Neutrophil (primary cell): Measurements from ENCODE around the gene PLBD2.
A peak's percentile ranks its signal among the peaks of the same experiment; 100 is the strongest.

Experiments used
- H3K27ac ChIP-seq: fragments of 200-600 bp; sonication (generic); 2 replicates; pipeline ENCODE4 v1.5.1; 2016; ENCODE audit warnings: mild to moderate bottlenecking, moderate library complexity
- H3K27me3 ChIP-seq: fragments of 200-600 bp; sonication (generic); 2 replicates; pipeline ENCODE4 v1.6.0; 2016; ENCODE audit warnings: mild to moderate bottlenecking
- H3K36me3 ChIP-seq: fragments of 200-600 bp; sonication (generic); 2 replicates; pipeline ENCODE4 v1.5.1; 2017
- H3K4me1 ChIP-seq, 2 experiments: fragments of 200-600 bp in 1 of 2; sonication (generic) in 1 of 2; 1 replicate in 1 of 2; 2 replicates in 1 of 2; pipeline versions ENCODE4 v1.5.1 to v1.6.1; 2013 to 2016; ENCODE audit warnings: low read depth in 1 of 2, low read length in 1 of 2, mild to moderate bottlenecking in 1 of 2, moderate library complexity in 1 of 2; ENCODE audit not compliant: control insufficient read depth in 1 of 2, insufficient read depth in 1 of 2
- H3K4me3 ChIP-seq, 2 experiments: fragments of 200-600 bp in 1 of 2; sonication (generic) in 1 of 2; 1 replicate in 1 of 2; 2 replicates in 1 of 2; pipeline ENCODE4 v1.5.1; 2013 to 2016; ENCODE audit warnings: low read depth in 1 of 2, low read length in 1 of 2, mild to moderate bottlenecking in 1 of 2, moderate library complexity in 1 of 2
- H3K9me3 ChIP-seq: fragments of 200-600 bp; sonication (generic); 2 replicates; pipeline ENCODE4 v1.5.1; 2016
- CTCF ChIP-seq: fragments of 200-600 bp; sonication (generic); IDR thresholded peaks from 2 replicates; pipeline ENCODE4 v1.5.1; 2016; ENCODE audit warnings: antibody characterized with exemption

Gene PLBD2

GRCh38 chr12:113317122-113317521 lies 41.3 kb upstream of the PLBD2 start:
- Histone ChIP-seq H3K36me3 (peaks cover 95% of the 10 kb centered on the region), H3K27me3 (no peaks in the 10 kb centered on the region), H3K27ac (no peak overlapping the region), H3K9me3 (no peaks in the 10 kb centered on the region), H3K4me3 (no peak overlapping the region), H3K4me1 (no peaks in the 10 kb centered on the region)
- TF ChIP-seq CTCF: no peak

DNA sequence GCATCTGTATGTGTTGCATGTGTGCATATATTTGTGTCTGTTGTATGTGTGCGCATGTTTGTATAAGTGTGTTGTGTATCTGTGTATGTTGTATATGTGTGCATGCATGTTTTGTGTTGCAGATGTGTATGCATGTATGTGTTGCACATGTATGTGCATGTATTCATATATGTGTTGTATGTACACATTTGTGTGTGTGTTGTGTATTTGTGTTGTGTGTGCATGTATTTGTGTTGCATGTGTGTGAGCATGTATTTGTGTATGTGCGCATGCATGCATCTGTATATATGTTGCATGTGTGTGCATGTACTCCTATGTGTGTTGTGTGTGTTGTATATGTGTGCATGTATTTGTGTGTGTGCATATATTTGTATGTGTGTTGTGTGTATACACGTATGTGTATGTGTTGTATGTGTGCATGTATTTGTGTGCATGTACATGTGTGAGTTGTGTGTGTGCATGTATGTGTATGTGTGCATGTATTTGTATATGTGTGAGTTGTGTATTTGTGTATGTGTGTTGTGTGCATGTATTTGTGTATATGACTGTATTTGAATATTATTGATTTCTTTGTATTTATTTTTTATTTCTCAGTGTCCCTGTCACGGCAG lies 40.2 kb upstream of the PLBD2 start:
- H3K9me3 ChIP-seq: no peaks in the 10 kb centered on the region
- TF ChIP-seq CTCF: no peak
- H3K27ac ChIP-seq: no peak overlapping the region
- H3K4me3 ChIP-seq: no peak overlapping the region
- H3K36me3 ChIP-seq: peaks cover 92% of the 10 kb centered on the region
- no peaks in the 10 kb centered on the region for H3K4me1 ChIP-seq
- no peaks in the 10 kb centered on the region for H3K27me3 ChIP-seq

GRCh38 chr12:113318900-113319628 lies 39.3 kb upstream of the PLBD2 start:
- TF ChIP-seq CTCF: no peak
- Histone ChIP-seq H3K4me1 (no peaks in the 10 kb centered on the region), H3K4me3 (no peak overlapping the region), H3K36me3 (peaks cover 90% of the 10 kb centered on the region), H3K27me3 (no peaks in the 10 kb centered on the region), H3K27ac (no peak overlapping the region), H3K9me3 (no peaks in the 10 kb centered on the region)

DNA sequence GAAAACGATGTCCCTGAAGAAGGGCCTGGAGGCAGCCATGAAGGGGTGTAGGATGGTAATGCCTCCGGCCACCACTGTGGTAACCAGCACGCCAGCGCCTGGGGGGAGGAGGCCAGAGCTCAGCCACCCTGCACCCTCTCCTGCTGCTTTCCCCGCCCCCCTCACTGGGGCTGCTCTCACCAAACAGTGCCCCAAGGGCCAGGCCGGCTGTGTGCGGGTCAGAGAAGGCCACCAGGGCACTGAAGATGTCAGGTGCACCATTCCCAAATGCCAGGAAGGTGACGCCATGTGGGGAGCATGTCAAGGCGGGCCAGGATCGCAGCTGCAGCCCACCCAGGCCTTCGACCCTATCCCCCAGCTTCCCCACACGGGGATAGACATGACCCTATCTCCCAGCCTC lies 38.0 kb upstream of the PLBD2 start:
- Histone ChIP-seq H3K36me3 (peaks cover 77% of the 10 kb centered on the region), H3K27ac (no peak overlapping the region)

DNA sequence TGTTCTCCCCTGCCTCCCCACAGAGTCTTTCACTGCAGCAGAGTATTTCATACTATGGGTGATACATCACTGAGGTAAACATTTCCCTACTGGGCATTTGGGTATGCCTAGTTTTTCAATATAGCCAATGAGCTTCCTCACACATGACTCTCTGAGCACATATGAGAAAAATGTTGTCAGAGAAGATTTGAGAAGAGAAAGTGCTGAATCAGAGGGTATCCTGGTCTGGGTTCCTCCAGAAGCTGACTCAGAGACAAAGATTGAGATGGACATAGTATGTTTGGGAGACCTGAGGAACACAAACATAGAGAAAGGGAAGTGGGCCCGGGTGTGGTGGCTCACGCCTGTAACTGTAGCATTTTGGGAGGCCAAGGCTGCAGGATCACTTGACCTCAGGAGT lies 36.0 kb upstream of the PLBD2 start:
- Histone ChIP-seq H3K36me3 (peaks cover 71% of the 10 kb centered on the region), H3K27me3 (no peaks in the 10 kb centered on the region), H3K4me1 (no peaks in the 10 kb centered on the region), H3K9me3 (no peaks in the 10 kb centered on the region), H3K4me3 (no peak overlapping the region), H3K27ac (peak overlapping the region; percentile 13)
- no peak for TF ChIP-seq CTCF

More for the DNA sequence above, 38.0 kb upstream of the PLBD2 start:
- TF ChIP-seq CTCF: no peak
- no peaks in the 10 kb centered on the region for H3K9me3 ChIP-seq
- no peaks in the 10 kb centered on the region for H3K4me1 ChIP-seq
- no peak overlapping the region for H3K4me3 ChIP-seq
- no peaks in the 10 kb centered on the region for H3K27me3 ChIP-seq
